ENCODE results near the gene GFER. TPM values are rescaled to one million over a fixed set of nuclear protein-coding genes. Genes with fewer than 3 reads are reported as not detected.
"Not testable (repeated sequence)": the region's sequence is repeated elsewhere in the genome, so short reads cannot be mapped to it uniquely, and the experiment has no call there.

Gene GFER
- total RNA-seq, 1 donor = 8.7 TPM

GRCh38 chr16:2009164-2009711, 25.2 kb downstream of the GFER start:
- no peaks in the 10 kb centered on the region for H3K9me3 ChIP-seq (ENCODE audit: low read depth, low read length)
- peaks cover 62% of the 10 kb centered on the region for H3K79me2 ChIP-seq (ENCODE audit: insufficient read depth, low read length)
- H3K27me3 ChIP-seq (ENCODE audit: insufficient read depth, low read length) = no peaks in the 10 kb centered on the region
- peak overlapping the region; percentile 96 for H3K4me2 ChIP-seq (ENCODE audit: insufficient read depth, low read length)
- peaks cover 29% of the 10 kb centered on the region for H3K4me1 ChIP-seq (ENCODE audit: insufficient read depth, low read length)
- TF ChIP-seq CTCF (IDR thresholded peaks at IDR 0.05; ENCODE audit: extremely low read depth, low read depth, low read length) = no peak
- peak overlapping the region; percentile 57 for H3K27ac ChIP-seq (ENCODE audit: low read depth, low read length)
- peaks cover 47% of the 10 kb centered on the region for H4K20me1 ChIP-seq (ENCODE audit: insufficient read depth, low read length)
- peak; percentile 91 for DNase-seq (ENCODE audit: insufficient read length, low spot score, missing footprints)
- peak overlapping the region; percentile 82 for H3K4me3 ChIP-seq (ENCODE audit: insufficient read depth, low read length)
- no peak overlapping the region for H2AFZ ChIP-seq (ENCODE audit: low read length)
- H3K36me3 ChIP-seq (ENCODE audit: insufficient read depth, low read length) = no peaks in the 10 kb centered on the region

- DNase-seq (ENCODE audit: insufficient read length, low spot score, missing footprints) = peak; percentile 100
- peaks cover 40% of the 10 kb centered on the region for H4K20me1 ChIP-seq (ENCODE audit: insufficient read depth, low read length)
- H3K4me1 ChIP-seq (ENCODE audit: insufficient read depth, low read length) = peaks cover 26% of the 10 kb centered on the region
- H3K27ac ChIP-seq (ENCODE audit: low read depth, low read length) = peak within 1 kb of the TSS; percentile 88
- no peaks in the 10 kb centered on the region for H3K27me3 ChIP-seq (ENCODE audit: insufficient read depth, low read length)
- no peak for TF ChIP-seq CTCF (IDR thresholded peaks at IDR 0.05; ENCODE audit: extremely low read depth, low read depth, low read length)
- H3K9me3 ChIP-seq (ENCODE audit: low read depth, low read length) = no peaks in the 10 kb centered on the region
- no peaks in the 10 kb centered on the region for H3K36me3 ChIP-seq (ENCODE audit: insufficient read depth, low read length)
- H3K4me3 ChIP-seq (ENCODE audit: insufficient read depth, low read length) = peak within 1 kb of the TSS; percentile 82
- peak within 1 kb of the TSS; percentile 84 for H2AFZ ChIP-seq (ENCODE audit: low read length)
- peak within 1 kb of the TSS; percentile 98 for H3K4me2 ChIP-seq (ENCODE audit: insufficient read depth, low read length)
- H3K79me2 ChIP-seq (ENCODE audit: insufficient read depth, low read length) = peaks cover 55% of the 10 kb centered on the region
Observed at GRCh38 chr16:2009791-2010510, 26.0 kb downstream of the GFER start, which contains the start of gene ZNF598. ZNF598 (minus strand) TSS chr16:2009821.

- DNase-seq (ENCODE audit: insufficient read length, low spot score, missing footprints); H3K4me3 ChIP-seq (ENCODE audit: insufficient read depth, low read length); H3K36me3 ChIP-seq (ENCODE audit: insufficient read depth, low read length); H3K4me2 ChIP-seq (ENCODE audit: insufficient read depth, low read length); H2AFZ ChIP-seq (ENCODE audit: low read length); H3K9me3 ChIP-seq (ENCODE audit: low read depth, low read length); H3K27ac ChIP-seq (ENCODE audit: low read depth, low read length); H3K27me3 ChIP-seq (ENCODE audit: insufficient read depth, low read length): not testable (repeated sequence)
- Histone ChIP-seq H3K79me2 (ENCODE audit: insufficient read depth, low read length) (peaks cover 37% of the 10 kb centered on the region), H3K4me1 (ENCODE audit: insufficient read depth, low read length) (peaks cover 26% of the 10 kb centered on the region), H4K20me1 (ENCODE audit: insufficient read depth, low read length) (peaks cover 23% of the 10 kb centered on the region)
Observed at GRCh38 chr16:2011726-2012125, 27.7 kb downstream of the GFER start.

- Histone ChIP-seq H3K36me3 (ENCODE audit: insufficient read depth, low read length) (no peaks in the 10 kb centered on the region), H3K27me3 (ENCODE audit: insufficient read depth, low read length) (peaks cover under 1% of the 10 kb centered on the region), H3K4me2 (ENCODE audit: insufficient read depth, low read length) (no peak overlapping the region), H3K9me3 (ENCODE audit: low read depth, low read length) (no peaks in the 10 kb centered on the region), H3K4me3 (ENCODE audit: insufficient read depth, low read length) (no peak overlapping the region), H3K79me2 (ENCODE audit: insufficient read depth, low read length) (peaks cover 19% of the 10 kb centered on the region), H3K4me1 (ENCODE audit: insufficient read depth, low read length) (peaks cover 10% of the 10 kb centered on the region), H3K27ac (ENCODE audit: low read depth, low read length) (no peak overlapping the region), H2AFZ (ENCODE audit: low read length) (no peak overlapping the region), H4K20me1 (ENCODE audit: insufficient read depth, low read length) (peaks cover 6% of the 10 kb centered on the region)
- DNase-seq (ENCODE audit: insufficient read length, low spot score, missing footprints) = no peak
- no peak for TF ChIP-seq CTCF (IDR thresholded peaks at IDR 0.05; ENCODE audit: extremely low read depth, low read depth, low read length)
Observed at GRCh38 chr16:2013527-2013926, 29.5 kb downstream of the GFER start.

Measured in osteoblast (primary cell).